GM21526 (cell line): ENCODE measurements around the gene RNF166.

Experiments
- ATAC-seq: cut with Tn5 transposase; IDR thresholded peaks from one replicate; pipeline ENCODE4 v1.9.1; 2021; ENCODE audit warnings: moderate library complexity; ENCODE audit not compliant: unreplicated experiment, low FRiP score

Gene RNF166

DNA sequence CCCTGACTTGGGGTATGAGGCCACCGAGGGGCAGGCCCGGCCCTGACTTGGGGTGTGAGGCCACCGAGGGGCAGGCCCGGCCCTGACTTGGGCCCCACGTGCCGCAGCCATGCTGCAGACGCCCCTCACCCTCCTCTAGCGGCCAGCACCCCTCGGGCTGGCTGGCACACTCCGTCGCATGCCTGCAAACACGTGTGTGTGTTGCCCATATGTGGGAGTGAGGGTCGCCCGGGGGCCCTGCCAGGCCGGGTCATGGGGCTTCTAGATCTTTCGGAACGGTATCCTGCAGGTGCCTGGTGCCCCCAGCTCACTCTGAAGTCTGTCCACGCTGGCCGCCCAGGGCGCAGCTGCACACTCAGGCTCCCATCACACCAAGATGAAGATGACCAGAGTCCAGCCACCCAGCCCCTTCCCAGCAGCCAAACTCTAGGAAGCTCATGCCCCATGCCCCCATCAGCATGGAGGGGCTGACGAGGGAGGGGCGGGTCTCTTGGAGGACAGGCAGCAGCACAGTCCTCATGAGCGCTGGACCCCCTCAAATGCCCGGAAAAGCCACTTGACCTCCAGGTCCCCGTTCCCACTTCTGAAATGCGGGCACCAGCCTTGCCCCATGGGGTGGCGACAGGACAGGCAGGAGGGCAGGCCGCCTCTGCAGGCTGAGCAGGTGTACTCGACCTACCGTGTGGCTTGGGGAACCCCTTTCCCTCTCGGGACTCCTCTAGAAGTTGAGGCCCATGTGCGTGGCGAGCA, 33.9 kb upstream of the RNF166 start:
- ATAC-seq = no peak

DNA sequence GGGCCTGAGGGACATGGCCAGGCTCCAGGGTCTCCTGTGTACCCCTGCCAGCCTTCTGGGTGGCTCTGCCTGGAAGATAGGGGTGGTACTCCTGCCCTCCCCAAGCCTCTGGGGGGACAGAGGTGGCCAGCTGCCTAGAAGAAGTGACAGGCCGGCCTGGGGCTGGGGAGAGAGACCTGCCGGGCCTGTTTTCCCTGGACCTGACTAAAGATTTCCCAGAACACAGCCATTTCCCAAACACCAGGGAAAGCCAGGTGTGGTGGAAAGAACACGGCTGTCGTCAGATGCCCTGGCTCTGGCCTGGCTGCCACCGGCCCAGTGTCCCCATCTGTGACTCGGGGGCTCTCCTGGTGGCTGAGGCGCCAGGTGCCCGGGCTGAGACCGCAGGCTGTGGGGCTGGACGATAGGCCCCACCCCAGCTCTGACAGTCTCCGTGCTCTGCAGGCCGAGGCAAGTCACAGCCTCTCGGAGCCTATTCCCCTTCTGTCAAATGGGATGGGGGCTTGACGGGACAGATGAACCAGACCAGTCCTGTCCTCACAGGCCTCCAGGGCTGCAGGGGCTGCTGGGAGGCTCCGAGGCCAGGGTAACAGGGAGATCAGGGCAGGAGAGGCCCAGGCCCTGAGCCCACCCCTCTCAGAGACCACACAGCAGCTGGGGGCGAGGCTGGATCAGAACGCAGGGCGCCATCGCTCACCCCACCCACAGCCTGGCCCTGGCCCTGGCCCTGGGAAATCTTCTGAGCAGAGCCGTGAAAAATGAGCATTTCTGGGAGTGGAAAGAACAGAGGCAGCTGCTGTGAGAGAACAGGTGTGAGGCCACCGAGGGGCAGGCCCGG, 33.1 kb upstream of the RNF166 start:
- no peak for ATAC-seq

DNA sequence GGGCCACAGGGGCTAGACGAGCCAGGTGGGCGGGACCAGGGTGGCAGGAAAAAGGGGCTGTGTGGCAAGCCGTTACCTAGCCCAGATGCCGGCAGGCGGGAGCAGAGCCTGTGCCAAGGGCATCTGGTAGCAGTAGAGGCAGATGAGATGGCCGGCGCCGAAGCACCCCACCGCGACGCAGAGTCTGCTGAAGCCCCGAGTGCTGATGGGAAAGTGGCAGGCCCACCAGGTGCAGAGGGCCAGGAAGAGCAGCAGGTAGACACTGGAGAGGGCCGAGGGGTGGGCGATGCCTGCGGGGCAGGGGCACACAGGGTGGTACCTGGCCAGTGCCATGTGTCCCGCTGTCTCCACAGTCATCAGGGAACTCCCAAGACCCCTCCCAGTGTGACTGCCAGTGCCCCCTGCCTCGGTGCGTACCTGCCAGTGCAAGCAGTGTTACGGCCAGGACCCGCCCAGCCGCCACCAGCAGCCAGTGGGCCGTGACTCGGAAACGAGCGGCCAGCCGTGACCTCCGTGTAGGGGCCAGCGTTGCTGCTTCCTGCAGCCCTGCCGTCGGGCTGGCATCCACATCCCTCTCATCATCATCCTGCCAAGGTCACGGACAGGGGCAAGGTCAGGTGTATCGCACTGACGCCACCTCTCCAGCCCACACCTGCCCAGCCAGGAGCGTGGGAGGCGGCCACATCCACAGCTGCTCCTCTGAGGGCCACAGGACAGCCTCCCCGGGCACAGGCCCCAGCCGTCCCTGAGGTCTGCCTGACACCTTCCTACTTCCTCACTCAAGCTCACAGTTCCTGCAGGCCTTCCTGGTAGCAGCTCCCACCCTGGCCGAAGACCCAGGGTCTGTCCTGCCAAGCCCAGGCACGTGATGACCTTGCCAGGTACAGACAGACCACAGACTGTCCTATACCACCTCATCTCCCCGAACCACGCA, 32.2 kb upstream of the RNF166 start:
- no peak for ATAC-seq

DNA sequence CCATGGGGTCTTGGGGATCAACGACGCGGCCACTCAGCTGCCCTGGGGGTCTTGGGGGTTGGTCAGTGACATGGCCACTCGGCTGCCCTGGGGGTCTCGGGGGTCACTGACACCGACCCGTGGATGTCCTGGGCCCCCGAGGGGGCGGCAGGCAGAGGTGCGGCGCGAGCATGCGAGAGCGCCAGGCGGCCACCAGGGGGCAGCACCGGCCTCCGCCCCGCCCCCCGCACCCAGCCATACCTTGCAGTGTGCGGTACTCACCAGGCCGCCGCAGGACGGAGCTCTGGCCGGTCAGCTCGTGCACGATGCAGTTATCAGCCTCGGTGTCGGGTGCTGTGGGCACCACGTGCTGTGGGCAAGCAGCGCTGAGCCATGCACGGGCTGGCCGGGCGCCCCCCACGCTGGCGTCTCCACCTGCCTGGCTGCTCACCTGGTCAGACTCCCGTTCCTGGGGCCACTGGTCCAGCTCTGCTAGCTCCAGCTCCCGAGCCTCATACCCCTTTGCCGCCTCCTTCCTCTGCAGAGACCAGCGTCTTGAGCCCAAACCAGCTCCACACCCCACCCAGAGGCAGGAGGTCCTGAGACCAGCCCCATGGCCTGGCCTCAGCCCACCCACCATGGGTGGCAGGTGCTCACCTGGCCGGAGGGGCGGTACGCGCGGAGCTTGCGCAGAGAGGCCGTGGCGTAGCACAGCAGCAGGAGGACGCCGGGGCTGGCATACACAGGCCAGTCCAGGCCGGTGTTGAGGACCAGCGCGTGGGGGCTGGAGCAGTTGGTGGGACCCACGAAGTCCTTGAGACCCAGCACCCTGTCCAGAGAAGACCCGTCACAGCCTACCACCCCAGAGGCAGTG, 31.3 kb upstream of the RNF166 start:
- ATAC-seq = no peak

DNA sequence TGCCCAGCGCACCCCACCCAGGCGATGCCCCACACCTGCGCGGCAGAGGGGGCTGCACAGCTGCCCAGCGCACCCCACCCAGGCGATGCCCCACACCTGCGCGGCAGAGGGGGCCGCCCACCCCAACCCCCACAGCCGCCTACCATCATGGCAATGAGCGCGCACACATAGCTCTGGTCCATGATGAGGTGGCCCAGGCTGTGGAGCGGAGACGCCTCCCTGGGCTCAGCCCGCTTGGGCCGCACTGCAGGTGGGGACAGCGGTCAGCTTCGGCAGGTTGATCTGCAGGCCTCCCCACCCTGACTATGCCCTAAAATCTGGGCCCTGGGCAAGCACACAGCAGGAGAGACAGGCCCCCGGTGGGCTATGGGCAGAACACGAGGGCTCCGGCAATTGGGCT, 30.3 kb upstream of the RNF166 start:
- ATAC-seq = no peak

DNA sequence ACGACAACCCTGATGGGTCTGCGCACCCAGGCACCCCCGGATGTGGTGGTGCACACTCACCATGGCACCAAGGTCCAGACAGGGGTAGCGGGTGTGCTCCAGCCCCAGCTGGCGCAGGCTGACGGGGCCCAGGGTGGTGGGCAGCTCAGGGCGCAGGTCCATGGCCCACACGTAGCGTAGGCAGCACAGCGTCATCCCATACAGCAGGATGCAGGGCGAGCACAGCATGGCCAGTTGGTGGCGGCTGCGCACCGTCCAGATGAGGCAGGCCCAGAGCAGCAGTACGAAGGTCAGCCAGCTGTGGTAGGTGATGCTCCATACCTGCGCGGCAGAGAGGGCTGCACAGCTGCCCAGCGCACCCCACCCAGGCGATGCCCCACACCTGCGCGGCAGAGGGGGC, 29.9 kb upstream of the RNF166 start:
- ATAC-seq = no peak

DNA sequence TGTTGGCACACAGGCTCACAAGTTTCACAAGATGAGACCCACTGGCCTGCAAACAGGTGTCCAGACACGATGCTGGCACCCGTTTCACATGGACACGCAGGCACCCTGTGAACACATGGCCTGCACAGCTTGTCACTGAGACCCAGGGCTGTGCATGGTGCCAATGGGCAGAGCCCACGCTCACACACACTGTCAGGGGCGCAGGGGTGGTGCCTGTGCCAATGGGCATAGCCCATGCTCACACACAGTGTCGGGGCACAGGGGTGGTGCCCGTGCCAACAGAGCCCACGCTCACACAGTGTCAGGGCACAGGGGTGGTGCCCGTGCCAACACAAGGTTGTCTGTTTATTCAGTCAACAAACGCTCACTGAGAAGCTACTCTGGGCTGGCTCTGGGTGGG, 29.4 kb upstream of the RNF166 start:
- no peak for ATAC-seq

DNA sequence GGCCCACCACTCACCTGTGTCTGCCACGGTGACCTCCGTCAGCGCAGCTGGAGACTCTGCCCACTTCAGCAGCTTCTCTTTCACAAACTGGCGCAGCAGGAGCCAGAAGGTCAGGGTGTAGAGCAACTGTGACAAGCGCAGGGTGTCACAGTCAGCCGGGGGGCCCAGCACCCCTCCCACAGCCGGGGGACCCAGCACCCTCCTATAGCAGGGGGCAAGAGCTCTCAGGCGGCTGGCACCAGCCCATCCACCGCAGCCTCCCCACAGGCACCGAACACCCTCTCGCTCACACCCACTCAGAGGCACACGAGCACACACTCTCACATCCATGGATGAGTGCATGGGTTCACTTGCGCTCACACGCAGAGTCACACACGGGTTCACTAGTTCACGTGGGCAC, 28.9 kb upstream of the RNF166 start:
- no peak for ATAC-seq

DNA sequence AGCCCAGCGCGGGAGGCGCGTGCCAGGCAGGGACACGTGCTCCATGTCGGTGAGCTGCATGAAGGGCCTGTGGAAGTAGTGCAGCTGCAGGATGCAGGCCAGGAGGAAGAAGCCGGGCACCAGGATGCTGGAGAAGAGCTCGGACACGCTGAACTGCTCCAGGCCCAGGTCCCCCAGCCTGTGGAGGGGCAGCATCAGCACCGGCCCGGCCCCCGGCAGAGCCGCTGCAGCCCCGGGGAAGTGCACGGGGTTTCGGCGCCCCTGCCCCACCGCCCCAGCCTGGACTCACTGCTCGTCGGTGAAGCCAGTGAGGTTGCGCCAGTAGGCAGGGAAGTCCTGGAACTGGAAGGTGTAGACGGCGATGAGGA, 28.1 kb upstream of the RNF166 start:
- ATAC-seq = no peak

DNA sequence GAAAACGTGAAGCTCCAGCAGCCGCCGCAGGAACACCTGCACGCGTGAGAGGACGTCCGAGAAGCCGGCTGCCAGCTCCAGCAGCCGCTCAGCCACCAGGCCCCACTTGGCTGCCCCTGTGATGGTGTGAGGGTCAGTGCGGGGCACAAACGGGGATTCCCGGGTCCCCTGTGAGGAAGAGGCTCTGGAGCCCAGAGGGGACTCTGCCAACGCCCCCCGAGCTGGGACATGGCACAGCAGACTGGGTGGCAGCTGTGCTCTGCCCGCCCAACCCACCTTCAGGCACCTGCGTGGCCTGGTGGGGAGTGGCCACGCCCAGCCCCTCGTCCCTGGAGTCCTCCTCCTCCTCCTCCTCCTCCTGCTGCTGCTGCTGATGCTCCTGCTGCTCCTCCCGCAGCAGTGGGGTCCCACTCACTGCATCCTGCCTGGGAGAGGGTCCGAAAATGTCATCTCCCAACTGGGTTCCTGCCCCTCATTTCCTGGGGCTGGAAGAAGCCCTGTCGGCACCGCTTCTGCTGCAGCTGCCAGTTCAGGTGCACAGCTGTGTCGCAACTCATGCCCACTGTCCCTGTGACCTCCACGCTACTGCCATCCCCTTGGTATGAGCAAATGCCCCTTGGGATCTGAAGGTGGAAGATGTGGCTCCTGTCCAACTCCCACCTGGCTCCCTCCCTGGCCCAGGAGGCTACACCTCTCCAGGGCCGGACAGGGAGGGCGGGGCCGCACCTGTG, 27.6 kb upstream of the RNF166 start:
- no peak for ATAC-seq

DNA sequence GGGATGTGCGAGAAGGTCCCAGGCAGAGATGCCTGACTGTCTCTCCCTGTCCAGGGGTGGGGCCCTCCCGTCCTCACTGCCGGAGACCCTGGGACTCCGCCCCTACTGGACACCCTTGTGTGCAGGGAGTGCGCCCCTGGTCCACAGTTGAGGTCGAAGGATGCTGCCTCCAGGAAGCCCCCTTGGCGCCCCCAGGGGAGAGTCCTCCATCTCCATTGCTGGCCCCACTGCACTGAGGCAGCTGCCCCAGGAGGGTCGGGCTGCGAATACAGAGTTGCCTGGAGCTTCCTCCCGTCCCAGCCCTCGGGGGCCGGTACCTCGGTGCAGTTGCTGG, 26.7 kb upstream of the RNF166 start:
- no peak for ATAC-seq

DNA sequence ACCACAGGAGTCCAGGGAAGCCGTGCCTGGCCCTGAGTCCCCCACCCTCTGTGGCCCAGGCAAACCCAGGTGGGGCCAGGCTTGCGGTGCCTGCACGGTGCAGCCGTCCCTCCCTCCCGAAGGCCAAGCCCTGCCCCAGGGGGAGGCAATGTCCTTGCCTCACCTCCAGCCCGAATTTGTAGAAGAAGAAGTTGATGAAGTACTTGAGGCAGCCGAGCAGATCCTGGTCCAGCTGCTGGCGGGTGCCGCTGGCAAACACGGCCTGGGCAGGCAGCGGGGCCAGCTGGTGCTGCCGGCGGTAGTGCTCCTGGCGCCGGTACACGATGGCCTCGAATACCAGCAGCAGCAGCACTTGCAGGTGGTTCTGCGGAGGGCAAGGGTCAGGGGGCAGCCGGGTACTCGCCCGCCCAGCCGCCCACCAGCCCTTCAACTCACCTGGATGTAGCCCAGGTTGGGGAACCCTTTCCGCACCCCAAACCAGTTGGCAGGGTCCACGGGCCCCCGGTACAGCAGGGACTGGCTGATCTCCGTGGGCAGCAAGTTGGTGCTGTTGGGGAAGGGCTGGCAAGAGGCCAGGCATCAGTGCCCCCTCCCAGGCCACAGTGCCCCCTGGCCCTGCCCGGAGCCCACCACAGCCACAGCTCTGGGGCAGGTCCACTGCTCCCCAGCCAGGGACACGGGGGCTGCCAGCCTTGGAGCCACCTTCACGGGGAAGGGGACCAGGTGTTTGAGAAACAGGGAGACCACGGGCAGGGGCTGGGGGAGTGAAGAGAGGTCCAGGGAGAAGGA, 26.2 kb upstream of the RNF166 start:
- no peak for ATAC-seq

DNA sequence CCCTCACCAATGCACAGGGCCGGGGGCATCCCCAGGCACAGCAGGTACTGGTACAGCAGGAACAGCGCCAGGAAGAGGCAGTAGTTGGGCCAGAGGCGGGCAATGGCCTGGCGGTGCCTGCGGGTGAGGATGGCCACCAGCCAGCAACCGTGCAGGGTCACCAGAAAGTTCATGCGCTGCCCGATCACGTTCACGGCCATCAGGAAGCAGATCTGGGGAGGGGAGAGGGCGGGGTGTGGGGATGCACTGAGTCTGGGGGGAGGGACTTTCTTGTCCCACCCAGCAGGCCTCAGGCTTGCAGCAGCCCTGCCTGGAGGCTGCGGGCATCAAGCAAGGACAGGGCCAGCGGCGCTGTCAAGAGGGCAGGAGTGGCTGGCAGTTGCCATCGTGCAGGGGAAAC, 25.5 kb upstream of the RNF166 start:
- ATAC-seq = no peak

DNA sequence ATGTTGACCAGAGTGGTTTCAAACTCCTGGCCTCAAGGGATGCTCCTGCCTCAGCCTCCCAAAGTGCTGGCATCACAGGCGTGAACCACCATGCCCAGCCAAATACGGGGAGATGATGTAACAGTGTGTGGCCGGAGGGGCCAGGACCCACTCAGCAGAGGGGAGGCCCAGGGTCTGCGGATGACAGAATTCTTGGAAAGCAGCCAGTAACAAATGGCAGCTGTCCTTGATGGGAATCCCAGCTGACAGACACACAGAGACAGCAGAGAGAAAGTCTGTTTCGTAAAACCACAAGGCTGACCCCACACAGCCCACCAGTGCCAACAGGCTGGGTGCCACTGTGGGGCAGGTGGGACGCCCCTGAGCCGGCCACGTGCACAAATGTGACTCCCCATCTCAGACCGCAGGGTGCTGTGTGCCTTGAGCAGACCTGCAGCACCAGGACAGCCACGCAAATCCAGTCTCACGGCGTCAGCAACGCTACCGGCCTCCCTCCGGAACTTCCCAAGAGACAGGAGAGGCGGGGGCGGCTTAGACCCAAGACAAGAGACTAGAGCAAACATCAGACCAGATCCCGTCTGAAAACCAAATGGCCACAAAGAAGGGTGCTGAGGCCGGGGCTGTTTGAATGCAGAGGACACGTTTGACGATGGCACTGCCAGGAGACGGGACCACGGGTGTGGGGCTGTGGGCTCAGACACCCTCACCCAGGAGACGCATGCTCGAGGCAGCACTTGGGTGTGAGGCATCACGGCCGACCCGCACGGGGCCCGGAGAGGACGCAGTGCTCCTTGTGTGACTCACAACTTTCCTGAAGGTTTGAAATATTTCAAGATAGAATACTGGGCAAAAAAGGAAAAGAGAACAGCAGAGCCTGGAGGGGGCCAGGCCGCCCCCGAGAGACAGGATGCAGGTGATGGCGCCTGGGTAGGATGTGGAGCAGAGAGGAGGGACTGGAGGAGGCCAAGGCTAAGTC, 24.7 kb upstream of the RNF166 start:
- no peak for ATAC-seq

DNA sequence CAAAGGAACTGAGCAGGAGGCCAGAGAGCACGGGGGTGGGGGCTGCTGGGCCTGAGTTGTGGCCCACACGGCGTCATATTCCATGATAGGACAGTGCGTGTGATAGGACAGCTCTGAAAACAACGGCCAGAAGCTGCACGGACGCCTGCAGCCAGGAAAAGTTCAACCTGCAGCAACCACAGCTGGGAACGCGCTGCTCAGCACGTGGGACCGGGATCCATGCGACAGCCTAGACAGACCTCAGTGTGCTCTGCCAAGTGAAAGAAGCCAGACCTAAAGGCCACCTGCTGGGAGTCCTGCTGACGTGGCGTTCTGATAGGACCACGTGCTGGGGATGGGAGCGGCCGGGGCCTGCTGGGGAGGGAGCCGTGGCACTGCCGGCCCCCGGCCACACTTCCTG, 21.7 kb upstream of the RNF166 start:
- ATAC-seq = no peak

DNA sequence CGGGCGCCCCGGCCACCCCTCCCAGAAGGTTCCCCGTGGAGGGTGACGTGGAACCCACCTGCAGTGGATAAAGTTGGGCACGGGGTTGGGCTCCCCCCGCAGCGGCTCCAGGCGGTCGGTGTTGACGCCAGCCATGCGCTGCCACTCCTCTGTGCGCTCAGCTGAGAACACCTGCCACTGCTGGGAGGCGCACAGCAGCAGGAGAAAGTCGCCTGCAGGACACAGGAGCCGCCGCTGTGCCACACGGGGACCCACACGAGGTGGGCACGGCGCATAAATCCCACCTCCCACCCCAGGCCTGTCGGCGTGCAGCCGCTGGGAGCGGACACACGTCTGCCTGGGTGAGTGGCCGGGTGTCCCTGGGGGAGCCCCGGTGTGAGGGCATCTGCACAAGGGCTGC, 20.8 kb upstream of the RNF166 start:
- ATAC-seq = no peak

DNA sequence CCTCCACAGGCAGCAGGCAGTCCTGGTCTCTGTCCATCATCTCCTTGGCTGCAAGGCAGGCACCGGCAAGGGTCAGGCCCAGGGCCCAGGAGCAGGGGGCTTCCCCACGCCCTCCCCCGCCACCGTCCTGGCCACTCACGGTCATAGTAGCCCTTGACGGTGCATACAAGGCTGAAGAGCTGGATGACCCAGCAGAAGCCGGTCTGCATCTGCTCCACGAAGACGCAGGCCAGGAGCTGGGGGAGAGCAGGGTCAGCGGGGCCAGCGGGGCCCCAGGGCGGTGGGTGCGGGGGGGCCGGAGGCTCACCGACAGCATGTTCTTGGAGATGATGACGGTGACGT, 20.2 kb upstream of the RNF166 start:
- no peak for ATAC-seq
